Measurements from ENCODE around the gene TIMM23.
"Not testable (repeated sequence)": the region's sequence is repeated elsewhere in the genome, so short reads cannot be mapped to it uniquely, and the experiment has no call there.

Gene TIMM23

GRCh38 chr10:45999955-46000354 is 27.7 kb downstream of the TIMM23 start:
- DNase-seq; H4K8ac ChIP-seq (ENCODE audit: low read depth, low read length); H2AK5ac ChIP-seq (ENCODE audit: low read length); H2BK12ac ChIP-seq (ENCODE audit: low read length); H2BK5ac ChIP-seq (ENCODE audit: low read depth, low read length, poor library complexity); H3K4me2 ChIP-seq (ENCODE audit: low read length); H3K9me3 ChIP-seq (ENCODE audit: insufficient read depth, low read depth, low read length); H4K12ac ChIP-seq (ENCODE audit: low read depth, low read length); H3K4me1 ChIP-seq (ENCODE audit: control insufficient read depth in 1 of 2, insufficient read depth in 2 of 2, low read length in 2 of 2); H2AFZ ChIP-seq (ENCODE audit: insufficient read depth, low read length, poor library complexity); H3K23ac ChIP-seq (ENCODE audit: low read length); H2BK120ac ChIP-seq (ENCODE audit: insufficient read depth, low read length, poor library complexity); H3K79me2 ChIP-seq (ENCODE audit: control insufficient read depth, insufficient read depth, low read length, poor library complexity); H3K4me3 ChIP-seq (ENCODE audit: low read depth, low read length); H4K91ac ChIP-seq (ENCODE audit: low read depth, low read length); H3K14ac ChIP-seq (ENCODE audit: low read length); H3K79me1 ChIP-seq (ENCODE audit: low read length); H3K27me3 ChIP-seq (ENCODE audit: insufficient read depth, low read length); H3K4ac ChIP-seq (ENCODE audit: low read depth, low read length); H3K18ac ChIP-seq (ENCODE audit: low read length); H3K27ac ChIP-seq (ENCODE audit: low read depth, low read length); H3K9ac ChIP-seq (ENCODE audit: low read length): not testable (repeated sequence)
- H3K36me3 ChIP-seq (ENCODE audit: control insufficient read depth in 1 of 2, insufficient read depth in 2 of 2, low read length in 2 of 2) = peaks cover 22 to 28% of the 10 kb centered on the region in 2 experiments
- WGBS (ENCODE audit: extremely low coverage, insufficient coverage, insufficient read length) = no CpG with 5 or more reads among the region's 5 CpGs

GRCh38 chr10:46000538-46000937 is 28.2 kb downstream of the TIMM23 start:
- Histone ChIP-seq H2AK5ac (ENCODE audit: low read length) (no peak overlapping the region), H2BK120ac (ENCODE audit: insufficient read depth, low read length, poor library complexity) (no peak overlapping the region), H3K14ac (ENCODE audit: low read length) (no peak overlapping the region), H3K9ac (ENCODE audit: low read length) (no peak overlapping the region), H4K12ac (ENCODE audit: low read depth, low read length) (no peak overlapping the region), H3K79me1 (ENCODE audit: low read length) (no peaks in the 10 kb centered on the region), H3K4me1 (ENCODE audit: control insufficient read depth in 1 of 2, insufficient read depth in 2 of 2, low read length in 2 of 2) (no peaks in the 10 kb centered on the region), H3K27ac (ENCODE audit: low read depth, low read length) (no peak overlapping the region), H3K9me3 (ENCODE audit: insufficient read depth, low read depth, low read length) (no peaks in the 10 kb centered on the region), H2AFZ (ENCODE audit: insufficient read depth, low read length, poor library complexity) (no peak overlapping the region), H3K27me3 (ENCODE audit: insufficient read depth, low read length) (no peaks in the 10 kb centered on the region), H3K18ac (ENCODE audit: low read length) (no peak overlapping the region), H4K91ac (ENCODE audit: low read depth, low read length) (no peak overlapping the region), H2BK5ac (ENCODE audit: low read depth, low read length, poor library complexity) (no peak overlapping the region), H3K23ac (ENCODE audit: low read length) (no peak overlapping the region), H3K4ac (ENCODE audit: low read depth, low read length) (no peak overlapping the region), H2BK12ac (ENCODE audit: low read length) (no peak overlapping the region), H3K79me2 (ENCODE audit: control insufficient read depth, insufficient read depth, low read length, poor library complexity) (no peaks in the 10 kb centered on the region), H4K8ac (ENCODE audit: low read depth, low read length) (no peak overlapping the region), H3K36me3 (ENCODE audit: control insufficient read depth in 1 of 2, insufficient read depth in 2 of 2, low read length in 2 of 2) (peaks cover 22 to 30% of the 10 kb centered on the region in 2 experiments), H3K4me3 (ENCODE audit: low read depth, low read length) (no peak overlapping the region), H3K4me2 (ENCODE audit: low read length) (no peak overlapping the region)
- no CpG with 5 or more reads among the region's 1 CpG for WGBS (ENCODE audit: extremely low coverage, insufficient coverage, insufficient read length)
- no peak for DNase-seq

GRCh38 chr10:46001187-46001756 is 29.0 kb downstream of the TIMM23 start:
- no peak overlapping the region for H3K4ac ChIP-seq (ENCODE audit: low read depth, low read length)
- H3K18ac ChIP-seq (ENCODE audit: low read length) = no peak overlapping the region
- no peak overlapping the region for H2BK5ac ChIP-seq (ENCODE audit: low read depth, low read length, poor library complexity)
- no peak overlapping the region for H3K14ac ChIP-seq (ENCODE audit: low read length)
- H2AK5ac ChIP-seq (ENCODE audit: low read length) = no peak overlapping the region
- DNase-seq = no peak
- H3K9me3 ChIP-seq (ENCODE audit: insufficient read depth, low read depth, low read length) = no peaks in the 10 kb centered on the region
- H3K4me2 ChIP-seq (ENCODE audit: low read length) = no peak overlapping the region
- H3K79me1 ChIP-seq (ENCODE audit: low read length) = no peaks in the 10 kb centered on the region
- H4K8ac ChIP-seq (ENCODE audit: low read depth, low read length) = no peak overlapping the region
- no peak overlapping the region for H4K12ac ChIP-seq (ENCODE audit: low read depth, low read length)
- H3K79me2 ChIP-seq (ENCODE audit: control insufficient read depth, insufficient read depth, low read length, poor library complexity) = no peaks in the 10 kb centered on the region
- H4K91ac ChIP-seq (ENCODE audit: low read depth, low read length) = no peak overlapping the region
- peaks cover 22 to 33% of the 10 kb centered on the region in 2 experiments for H3K36me3 ChIP-seq (ENCODE audit: control insufficient read depth in 1 of 2, insufficient read depth in 2 of 2, low read length in 2 of 2)
- H3K4me1 ChIP-seq (ENCODE audit: control insufficient read depth in 1 of 2, insufficient read depth in 2 of 2, low read length in 2 of 2) = no peaks in the 10 kb centered on the region
- WGBS (ENCODE audit: extremely low coverage, insufficient coverage, insufficient read length) = no CpG with 5 or more reads among the region's 5 CpGs
- no peak overlapping the region for H2BK12ac ChIP-seq (ENCODE audit: low read length)
- no peak overlapping the region for H3K4me3 ChIP-seq (ENCODE audit: low read depth, low read length)
- no peak overlapping the region for H3K23ac ChIP-seq (ENCODE audit: low read length)
- no peak overlapping the region for H2BK120ac ChIP-seq (ENCODE audit: insufficient read depth, low read length, poor library complexity)
- H3K27ac ChIP-seq (ENCODE audit: low read depth, low read length) = no peak overlapping the region
- no peaks in the 10 kb centered on the region for H3K27me3 ChIP-seq (ENCODE audit: insufficient read depth, low read length)
- H2AFZ ChIP-seq (ENCODE audit: insufficient read depth, low read length, poor library complexity) = no peak overlapping the region
- no peak overlapping the region for H3K9ac ChIP-seq (ENCODE audit: low read length)

GRCh38 chr10:46002189-46002687 is 29.9 kb downstream of the TIMM23 start:
- H3K4ac ChIP-seq (ENCODE audit: low read depth, low read length); H2AK5ac ChIP-seq (ENCODE audit: low read length); H4K12ac ChIP-seq (ENCODE audit: low read depth, low read length); H4K8ac ChIP-seq (ENCODE audit: low read depth, low read length); H3K23ac ChIP-seq (ENCODE audit: low read length); H3K18ac ChIP-seq (ENCODE audit: low read length); DNase-seq; H2BK5ac ChIP-seq (ENCODE audit: low read depth, low read length, poor library complexity); H3K4me3 ChIP-seq (ENCODE audit: low read depth, low read length); H3K9ac ChIP-seq (ENCODE audit: low read length); H2AFZ ChIP-seq (ENCODE audit: insufficient read depth, low read length, poor library complexity); H3K14ac ChIP-seq (ENCODE audit: low read length); H3K9me3 ChIP-seq (ENCODE audit: insufficient read depth, low read depth, low read length); H3K79me2 ChIP-seq (ENCODE audit: control insufficient read depth, insufficient read depth, low read length, poor library complexity); H3K79me1 ChIP-seq (ENCODE audit: low read length); H2BK12ac ChIP-seq (ENCODE audit: low read length); H3K4me1 ChIP-seq (ENCODE audit: control insufficient read depth in 1 of 2, insufficient read depth in 2 of 2, low read length in 2 of 2); H3K27me3 ChIP-seq (ENCODE audit: insufficient read depth, low read length); H4K91ac ChIP-seq (ENCODE audit: low read depth, low read length); H3K4me2 ChIP-seq (ENCODE audit: low read length); H3K27ac ChIP-seq (ENCODE audit: low read depth, low read length); H2BK120ac ChIP-seq (ENCODE audit: insufficient read depth, low read length, poor library complexity): not testable (repeated sequence)
- no CpG with 5 or more reads among the region's 7 CpGs for WGBS (ENCODE audit: extremely low coverage, insufficient coverage, insufficient read length)
- H3K36me3 ChIP-seq (ENCODE audit: control insufficient read depth in 1 of 2, insufficient read depth in 2 of 2, low read length in 2 of 2) = peaks cover 24 to 35% of the 10 kb centered on the region in 2 experiments

Measured in trophoblast cell (in vitro differentiated cells and primary cell).